ENCODE measurements around the gene MGMT. TPM values are rescaled to one million over a fixed set of nuclear protein-coding genes. Genes with fewer than 3 reads are reported as not detected.

MGMT gene
- total RNA-seq, 4 donors from 2014 or later = 18.4 to 30.3 (median 27.9) TPM

DNA sequence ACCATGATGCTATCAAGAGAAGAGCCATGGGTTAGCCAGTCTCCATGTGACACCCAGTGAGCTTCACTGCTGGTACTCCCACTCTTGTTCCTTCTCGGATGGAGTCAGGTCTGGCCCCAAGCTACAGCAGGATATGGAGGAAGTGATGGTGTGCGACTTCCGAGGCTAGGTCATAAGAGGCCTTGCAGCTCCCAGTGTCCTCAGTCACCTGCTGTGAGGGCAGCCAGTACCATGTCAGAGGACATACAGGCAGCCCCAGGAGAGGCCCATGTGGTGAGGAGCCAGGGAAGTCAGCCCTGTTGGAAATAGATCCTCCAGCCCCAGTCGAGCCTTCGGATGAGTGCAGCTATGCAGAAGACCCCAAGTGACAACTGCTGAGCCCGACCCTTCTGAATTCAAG lies 260.0 kb downstream of the MGMT start:
- no peaks in the 10 kb centered on the region for H3K27me3 ChIP-seq
- peaks cover 0 to 15% (median 8%) of the 10 kb centered on the region in 4 donors for H3K9me3 ChIP-seq
- intact Hi-C loops (cut with DNase I) = no loop called here
- WGBS = 93% methylated on average over 3 of the region's 6 CpGs
- peak; percentile 55 for DNase-seq (ENCODE audit: extremely low spot score)
- peaks cover 0 to 14% (median 0%) of the 10 kb centered on the region in 4 donors for H3K36me3 ChIP-seq
- H3K27ac ChIP-seq (replicated peaks in 1 of 4) = no peak overlapping the region
- TF ChIP-seq POLR2A (IDR thresholded peaks at IDR 0.05; ENCODE audit: low read depth) = no peak
- no peaks in the 10 kb centered on the region for H3K4me1 ChIP-seq
- no peak overlapping the region for H3K4me3 ChIP-seq

- WGBS = 79% methylated on average over 4 of the region's 4 CpGs
- H3K9me3 ChIP-seq = peaks cover 0 to 11% (median 8%) of the 10 kb centered on the region in 4 donors
- intact Hi-C loops (cut with DNase I) = no loop called here
- peaks cover 0 to 14% (median 0%) of the 10 kb centered on the region in 4 donors for H3K36me3 ChIP-seq
- no peak overlapping the region for H3K27ac ChIP-seq (replicated peaks in 1 of 4)
- peak; percentile 55 for DNase-seq (ENCODE audit: extremely low spot score)
- TF ChIP-seq CTCF (IDR thresholded peaks at IDR 0.05) (no peak), POLR2A (IDR thresholded peaks at IDR 0.05; ENCODE audit: low read depth) (no peak), EP300 (IDR thresholded peaks at IDR 0.05) (no peak), POLR2AphosphoS5 (IDR thresholded peaks at IDR 0.05) (no peak)
- H3K27me3 ChIP-seq = no peaks in the 10 kb centered on the region
- H3K4me3 ChIP-seq = no peak overlapping the region
- no peaks in the 10 kb centered on the region for H3K4me1 ChIP-seq
These were observed 260.5 kb downstream of the MGMT start for GRCh38 chr10:129727495-129727894.

DNA sequence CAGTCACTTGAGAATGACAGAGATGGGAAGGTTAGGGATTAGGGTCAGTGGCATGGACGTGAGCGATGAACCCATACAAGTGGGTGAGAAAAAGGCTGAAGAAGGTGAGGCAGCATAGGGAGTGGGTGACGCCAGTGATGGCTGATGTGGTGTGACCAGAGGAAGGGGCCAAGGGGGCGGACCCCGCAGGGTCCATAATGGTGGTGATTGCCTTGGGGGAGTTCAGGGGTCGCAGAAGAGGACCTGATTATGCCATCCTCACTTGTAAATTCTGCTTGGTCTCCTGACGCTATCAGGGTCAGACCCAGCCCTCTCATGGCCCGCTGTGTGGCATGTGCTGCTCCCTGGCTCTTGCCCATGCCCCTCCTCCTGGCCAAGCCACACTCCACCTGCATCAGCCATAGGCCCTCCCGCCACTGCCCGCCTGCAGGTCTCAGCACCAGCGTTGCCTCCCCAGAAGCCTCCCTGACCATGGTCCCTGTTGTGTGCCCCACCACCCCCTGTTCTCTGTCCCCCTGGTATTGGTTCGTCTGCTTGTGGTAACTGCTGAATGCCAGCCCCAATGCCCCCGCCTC lies 261.3 kb downstream of the MGMT start:
- 90% methylated on average over 13 of the region's 13 CpGs for WGBS
- Histone ChIP-seq H3K4me3 (no peak overlapping the region), H3K27ac (replicated peaks in 1 of 4) (no peak overlapping the region), H3K27me3 (no peaks in the 10 kb centered on the region), H3K4me1 (no peaks in the 10 kb centered on the region), H3K36me3 (peaks cover 0 to 14% (median 0%) of the 10 kb centered on the region in 4 donors), H3K9me3 (peaks cover 0 to 10% (median 8%) of the 10 kb centered on the region in 4 donors)
- TF ChIP-seq POLR2A (IDR thresholded peaks at IDR 0.05; ENCODE audit: low read depth) (no peak), EP300 (IDR thresholded peaks at IDR 0.05) (no peak), POLR2AphosphoS5 (IDR thresholded peaks at IDR 0.05) (no peak), CTCF (IDR thresholded peaks at IDR 0.05) (no peak)
- intact Hi-C loops (cut with DNase I) = no loop called here
- peak; percentile 91 for DNase-seq (ENCODE audit: extremely low spot score)

DNA sequence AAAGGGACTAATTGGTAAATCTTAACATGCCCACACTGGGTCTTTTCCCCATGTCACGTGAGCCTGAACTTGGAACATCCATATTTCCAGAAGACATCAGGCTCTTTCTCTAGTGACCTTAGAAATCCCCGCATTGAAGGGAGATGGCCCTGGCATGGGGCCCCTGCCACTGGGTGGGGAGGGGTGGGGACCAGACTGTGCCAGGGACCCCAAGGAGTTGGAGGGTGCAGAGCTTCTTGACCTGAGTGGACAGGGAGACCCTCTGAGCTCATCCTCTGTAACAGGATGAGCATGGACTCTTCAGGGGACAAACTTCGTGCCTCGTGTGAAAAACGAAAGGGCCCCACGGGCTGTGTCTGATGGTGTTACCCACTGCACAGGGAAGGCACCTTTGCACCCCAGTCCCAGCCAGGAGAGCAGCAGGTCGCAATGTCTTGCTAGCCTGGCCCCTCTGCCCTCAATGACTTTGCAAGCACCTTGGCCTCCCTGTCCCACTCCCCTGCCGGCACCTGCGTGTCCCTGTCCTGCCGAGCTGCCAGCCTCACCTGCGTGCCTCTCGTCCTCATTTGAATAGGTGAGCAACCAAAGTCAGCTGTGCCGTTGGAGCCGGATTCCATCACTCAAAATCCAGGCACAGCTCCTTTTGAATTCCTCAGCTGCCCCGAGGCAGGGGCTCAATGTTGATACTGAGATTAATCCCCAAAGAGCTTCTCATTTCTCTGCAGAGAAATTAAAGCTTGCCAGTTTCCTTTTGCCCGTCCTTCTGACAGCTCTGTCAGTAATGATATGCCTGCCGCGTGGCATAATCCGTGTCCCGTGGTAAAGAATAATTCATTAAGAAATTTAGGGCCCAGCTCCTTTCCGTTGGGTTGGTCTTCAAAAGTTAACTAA lies 262.1 kb downstream of the MGMT start:
- Histone ChIP-seq H3K4me1 (no peaks in the 10 kb centered on the region), H3K27ac (replicated peaks in 1 of 4) (no peak overlapping the region), H3K4me3 (no peak overlapping the region), H3K9me3 (peaks cover 0 to 10% (median 8%) of the 10 kb centered on the region in 4 donors), H3K27me3 (no peaks in the 10 kb centered on the region), H3K36me3 (peaks cover 0 to 14% (median 0%) of the 10 kb centered on the region in 4 donors)
- intact Hi-C loops (cut with DNase I) = no loop called here
- WGBS = 94% methylated on average over 21 of the region's 21 CpGs
- peak; percentile 47 for DNase-seq (ENCODE audit: extremely low spot score)
- TF ChIP-seq CTCF (IDR thresholded peaks at IDR 0.05) (no peak), POLR2A (IDR thresholded peaks at IDR 0.05; ENCODE audit: low read depth) (no peak), EP300 (IDR thresholded peaks at IDR 0.05) (no peak)

- Histone ChIP-seq H3K36me3 (peaks cover 0 to 6% (median 0%) of the 10 kb centered on the region in 4 donors), H3K27ac (replicated peaks in 1 of 4) (no peak overlapping the region), H3K9me3 (peaks cover 0 to 9% (median 8%) of the 10 kb centered on the region in 4 donors), H3K4me1 (no peaks in the 10 kb centered on the region), H3K4me3 (no peak overlapping the region), H3K27me3 (no peaks in the 10 kb centered on the region)
- DNase-seq (ENCODE audit: extremely low spot score) = no peak
- WGBS = 84% methylated on average over 12 of the region's 12 CpGs
- intact Hi-C loops (cut with DNase I) = no loop called here
- no peak for TF ChIP-seq POLR2A (IDR thresholded peaks at IDR 0.05; ENCODE audit: low read depth)
- TF ChIP-seq CTCF (IDR thresholded peaks at IDR 0.05) = no peak
- TF ChIP-seq POLR2AphosphoS5 (IDR thresholded peaks at IDR 0.05) = no peak
- TF ChIP-seq EP300 (IDR thresholded peaks at IDR 0.05) = no peak
These were observed 263.4 kb downstream of the MGMT start for GRCh38 chr10:129730272-129730992.
